HCT116 (cell line): Measurements from ENCODE around the gene ADIRF.

Source experiments
- EZH2phosphoT487 ChIP-seq: fragments of 200-600 bp; IDR thresholded peaks from 2 replicates; pipeline ENCODE4 v1.6.1; 2018; ENCODE audit warnings: antibody characterized with exemption, borderline replicate concordance
- POLR2AphosphoS5 ChIP-seq: IDR thresholded peaks from 2 replicates; pipeline ENCODE4 v1.6.1; 2011; ENCODE audit warnings: mild to moderate bottlenecking, low read depth, low read length, moderate library complexity

- TF ChIP-seq EZH2phosphoT487 (no peak), POLR2AphosphoS5 (no peak)
Measured at GRCh38 chr10:86951184-86951761, 17.0 kb upstream of the ADIRF start.
